Sigmoid colon (tissue), 4 donors: Measurements from ENCODE around the gene CKS2.
"Not testable (repeated sequence)": the region's sequence is repeated elsewhere in the genome, so short reads cannot be mapped to it uniquely, and the experiment has no call there.

Source experiments
- CTCF ChIP-seq, 4 experiments: fragments of 450-650 bp in 3 of 4; fragments of 200-600 bp in 1 of 4; IDR thresholded peaks; one replicate each; pipeline ENCODE4 v1.5.1; 2016 to 2019; ENCODE audit warnings: antibody characterized with exemption in 4 of 4, mild to moderate bottlenecking in 3 of 4, moderate library complexity in 2 of 4
- POLR2A ChIP-seq, 2 donors: fragments of 450-650 bp; IDR thresholded peaks; one replicate each; pipeline ENCODE4 v1.6.1; 2016; ENCODE audit warnings: antibody characterized with exemption in 2 of 2, mild to moderate bottlenecking in 2 of 2, moderate library complexity in 2 of 2
- POLR2AphosphoS5 ChIP-seq, 4 donors: sonication (generic); formaldehyde crosslinking; IDR thresholded peaks; one replicate each; pipeline ENCODE4 v1.6.1; 2017; ENCODE audit warnings: antibody characterized with exemption in 4 of 4

- TF ChIP-seq CTCF, POLR2A, POLR2AphosphoS5 (IDR thresholded peaks at IDR 0.05): not testable (repeated sequence)
Observed at GRCh38 chr9:89276040-89276439, 35.0 kb upstream of the CKS2 start.
